ENCODE data around the gene ARRB2. TPM values are rescaled to one million over a fixed set of nuclear protein-coding genes. Genes with fewer than 3 reads are reported as not detected.

The ARRB2 gene
- polyA plus RNA-seq, 1 of the 3 experiments (the other 2 are of a cell fraction) = 24.6 TPM

GRCh38 chr17:4740584-4740983, 30.2 kb downstream of the ARRB2 start:
- H2AFZ ChIP-seq (ENCODE audit: low read depth) = no peak overlapping the region
- no peaks in the 10 kb centered on the region for H3K79me2 ChIP-seq (ENCODE audit: insufficient read depth)
- TF ChIP-seq MXI1 (IDR thresholded peaks at IDR 0.05; ENCODE audit: low read depth, low read length) (no peak), GABPA (IDR thresholded peaks at IDR 0.05; ENCODE audit: low read depth) (no peak), FOSL2 (IDR thresholded peaks at IDR 0.05; ENCODE audit: borderline replicate concordance, low read depth) (no peak), TAF1 (IDR thresholded peaks at IDR 0.05; ENCODE audit: borderline replicate concordance, low read depth, low read length) (no peak), TCF12 (IDR thresholded peaks at IDR 0.05) (no peak)
- H3K36me3 ChIP-seq (replicated peaks in 1 of 2; ENCODE audit: control insufficient read depth in 1 of 2, insufficient read depth in 2 of 2, low read length in 1 of 2) = no peaks in the 10 kb centered on the region
- H3K9me3 ChIP-seq = no peaks in the 10 kb centered on the region
- H3K27ac ChIP-seq (ENCODE audit: low read depth in 2 of 2, low read length in 1 of 2) = no peak overlapping the region
- H3K4me3 ChIP-seq (ENCODE audit: low read depth in 2 of 2, low read length in 1 of 2) = no peak overlapping the region
- peaks cover 23% of the 10 kb centered on the region for H3K27me3 ChIP-seq (ENCODE audit: insufficient read depth)
- H3K9ac ChIP-seq = no peak overlapping the region
- WGBS (ENCODE audit: low lambda C conversion rate) = 97% methylated on average over 8 of the region's 8 CpGs
- H3K4me1 ChIP-seq (ENCODE audit: control insufficient read depth in 1 of 2, insufficient read depth in 2 of 2, low read depth in 1 of 2, low read length in 1 of 2) = peaks cover 0 to 7% of the 10 kb centered on the region in 2 experiments; a peak in 1 of 4 replicates
- ChIA-PET POLR2A (no interaction called here), CTCF (interaction anchor here (1.6 to 2.5 kb wide), 2 partner anchors 9 to 49 kb away, joined by 6 read pairs; partner anchors contain the start of gene MED11)
- no peaks in the 10 kb centered on the region for H4K20me1 ChIP-seq (ENCODE audit: insufficient read depth)
- no peaks in the 10 kb centered on the region for H3K9me2 ChIP-seq
- peaks cover 6% of the 10 kb centered on the region for H3F3A ChIP-seq (replicated peaks; ENCODE audit: insufficient read depth)
- no peak for DNase-seq
- no peak overlapping the region for H3K4me2 ChIP-seq

- POLR2A ChIA-PET = no interaction called here
- peaks cover 6% of the 10 kb centered on the region for H3F3A ChIP-seq (replicated peaks; ENCODE audit: insufficient read depth)
- H4K20me1 ChIP-seq (ENCODE audit: insufficient read depth) = no peaks in the 10 kb centered on the region
- no peak overlapping the region for H3K4me3 ChIP-seq (ENCODE audit: low read depth in 2 of 2, low read length in 1 of 2)
- H3K27ac ChIP-seq (ENCODE audit: low read depth in 2 of 2, low read length in 1 of 2) = no peak overlapping the region
- no peak overlapping the region for H2AFZ ChIP-seq (ENCODE audit: low read depth)
- CTCF ChIA-PET = interaction anchor here (0.6 to 2.5 kb wide), 5 partner anchors 9 to 149 kb away, joined by 3 to 6 read pairs (median 3); partner anchors contain the start of gene MED11
- no peaks in the 10 kb centered on the region for H3K79me2 ChIP-seq (ENCODE audit: insufficient read depth)
- H3K36me3 ChIP-seq (replicated peaks in 1 of 2; ENCODE audit: control insufficient read depth in 1 of 2, insufficient read depth in 2 of 2, low read length in 1 of 2) = no peaks in the 10 kb centered on the region
- 93% methylated on average over 8 of the region's 8 CpGs for WGBS (ENCODE audit: low lambda C conversion rate)
- no peak for TF ChIP-seq SIN3A (IDR thresholded peaks at IDR 0.05; ENCODE audit: borderline replicate concordance, low read depth, low read length)
- TF ChIP-seq GATA2 (CRISPR knock-in tag; IDR thresholded peaks at IDR 0.05) = no peak
- no peak for TF ChIP-seq CHD2 (IDR thresholded peaks at IDR 0.05; ENCODE audit: low read length, partially characterized antibody)
- no peak for TF ChIP-seq IRF3 (IDR thresholded peaks at IDR 0.05; ENCODE audit: low read depth, low read length)
- TF ChIP-seq PBX3 (IDR thresholded peaks at IDR 0.05) = no peak
- TF ChIP-seq NRF1 (IDR thresholded peaks at IDR 0.05; ENCODE audit: low read depth, low read length) = no peak
- TF ChIP-seq SMC3 (IDR thresholded peaks at IDR 0.05; ENCODE audit: low read depth, low read length) = no peak
- TF ChIP-seq ELF1 (IDR thresholded peaks at IDR 0.05) = no peak
- no peak for TF ChIP-seq FOXM1 (IDR thresholded peaks at IDR 0.05; ENCODE audit: low read depth)
- no peak for TF ChIP-seq EZH2phosphoT487 (IDR thresholded peaks at IDR 0.05; ENCODE audit: borderline replicate concordance, low read depth)
- TF ChIP-seq GABPA (IDR thresholded peaks at IDR 0.05; ENCODE audit: low read depth) = no peak
- TF ChIP-seq MEF2A (IDR thresholded peaks at IDR 0.05; ENCODE audit: borderline replicate concordance, low read depth) = no peak
- TF ChIP-seq USF2 (IDR thresholded peaks at IDR 0.05; ENCODE audit: borderline replicate concordance, low read depth, low read length) = no peak
- H3K4me2 ChIP-seq = no peak overlapping the region
- peaks cover 0 to 7% of the 10 kb centered on the region in 2 experiments; a peak in 1 of 4 replicates for H3K4me1 ChIP-seq (ENCODE audit: control insufficient read depth in 1 of 2, insufficient read depth in 2 of 2, low read depth in 1 of 2, low read length in 1 of 2)
- no peak overlapping the region for H3K9ac ChIP-seq
- H3K9me3 ChIP-seq = no peaks in the 10 kb centered on the region
- peaks cover 33% of the 10 kb centered on the region for H3K27me3 ChIP-seq (ENCODE audit: insufficient read depth)
- H3K9me2 ChIP-seq = no peaks in the 10 kb centered on the region
- no peak for DNase-seq
Measured at GRCh38 chr17:4741544-4741943, 31.1 kb downstream of the ARRB2 start.

Data from SK-N-SH (cell line).